GM19035 (cell line): ENCODE measurements around the gene FITM1.

Experiments
- ATAC-seq: cut with Tn5 transposase; IDR thresholded peaks from one replicate; pipeline ENCODE4 v1.9.1; 2021; ENCODE audit not compliant: unreplicated experiment

FITM1 gene

GRCh38 chr14:24117179-24117578 lies 13.3 kb upstream of the FITM1 start:
- no peak for ATAC-seq

- ATAC-seq, result no peak
These were observed 10.8 kb upstream of the FITM1 start for GRCh38 chr14:24119691-24120090.

GRCh38 chr14:24121210-24121609 lies 9.2 kb upstream of the FITM1 start:
- no peak for ATAC-seq

GRCh38 chr14:24122416-24122815 lies 8.0 kb upstream of the FITM1 start:
- no peak for ATAC-seq

GRCh38 chr14:24122898-24123297 lies 7.6 kb upstream of the FITM1 start:
- ATAC-seq, result no peak

GRCh38 chr14:24123424-24124417 lies 6.7 kb upstream of the FITM1 start:
- ATAC-seq, result peak; percentile 61

GRCh38 chr14:24126939-24127338 lies 3.5 kb upstream of the FITM1 start:
- no peak for ATAC-seq

GRCh38 chr14:24127673-24128072 lies 2.8 kb upstream of the FITM1 start:
- ATAC-seq, result no peak

- ATAC-seq, result no peak
These were observed 955 bp upstream of the FITM1 start for GRCh38 chr14:24129410-24129998.

GRCh38 chr14:24130717-24131548 lies 474 bp downstream of the FITM1 start:
- no peak for ATAC-seq

- no peak for ATAC-seq
These were observed 1.1 kb downstream of the FITM1 start for GRCh38 chr14:24131549-24131966.

- no peak for ATAC-seq
These were observed 1.7 kb downstream of the FITM1 start for GRCh38 chr14:24132061-24132685.

- ATAC-seq, result no peak
These were observed 2.5 kb downstream of the FITM1 start for GRCh38 chr14:24132976-24133375.

GRCh38 chr14:24133735-24134134 lies 3.3 kb downstream of the FITM1 start:
- no peak for ATAC-seq

- ATAC-seq, result peak; percentile 8
These were observed 5.0 kb downstream of the FITM1 start for GRCh38 chr14:24135584-24135833.

GRCh38 chr14:24135834-24136683 lies 5.6 kb downstream of the FITM1 start, which contains the start of gene PSME1:
TSS of gene PSME1 (plus strand) at chr14:24136194. CDS start at chr14:24136263, 69 bp downstream.
- peak; percentile 84 for ATAC-seq

- no peak for ATAC-seq
These were observed 6.4 kb downstream of the FITM1 start for GRCh38 chr14:24136684-24137528.

- no peak for ATAC-seq
These were observed 7.3 kb downstream of the FITM1 start for GRCh38 chr14:24137529-24138395.
